GM21576 (cell line): ENCODE data around the gene ERVV-1.
"Not testable (repeated sequence)": the region's sequence is repeated elsewhere in the genome, so short reads cannot be mapped to it uniquely, and the experiment has no call there.

ENCODE experiments used
- ATAC-seq: cut with Tn5 transposase; IDR thresholded peaks from one replicate; pipeline ENCODE4 v1.9.1; 2021; ENCODE audit warnings: mild to moderate bottlenecking, moderate library complexity; ENCODE audit not compliant: unreplicated experiment

The ERVV-1 gene

DNA sequence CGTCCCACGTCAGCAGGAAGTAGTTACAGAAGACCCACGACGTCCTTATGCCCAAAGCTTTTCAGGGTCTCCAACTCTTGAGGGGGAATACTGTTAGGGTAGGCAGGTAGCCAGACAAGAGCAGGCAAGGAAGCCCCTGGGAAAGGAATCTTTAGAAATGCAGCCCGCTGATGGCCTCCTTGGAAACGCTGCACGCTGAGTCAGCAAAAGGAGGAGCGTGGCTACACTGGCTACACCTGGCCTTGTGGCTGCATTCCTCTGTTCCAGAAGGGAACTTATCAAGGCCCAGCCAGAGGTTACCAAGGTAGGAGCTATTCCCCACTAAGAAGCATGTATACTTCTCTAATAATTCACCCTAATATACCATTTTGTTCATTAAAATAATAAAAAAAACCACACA is 2.0 kb downstream of the ERVV-1 start:
- ATAC-seq, result no peak

DNA sequence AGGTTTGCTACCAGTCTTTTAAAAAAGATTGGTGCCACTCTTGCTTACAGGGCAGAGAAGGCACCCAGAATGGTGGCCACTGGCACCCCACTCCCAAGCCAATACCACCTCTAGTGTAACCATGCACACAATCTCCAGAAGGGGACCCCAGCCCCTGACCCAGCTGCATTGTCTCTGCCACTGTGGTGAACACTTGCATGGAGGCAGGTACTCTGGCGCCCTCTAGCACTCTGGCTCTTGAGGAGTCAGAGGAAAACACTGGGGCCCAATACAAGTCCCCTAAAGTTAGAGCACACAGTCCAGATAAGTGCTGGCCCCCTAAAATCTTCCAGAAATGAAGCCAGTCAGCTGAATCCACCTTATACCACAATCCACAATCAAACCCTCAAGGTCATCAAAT is 6.0 kb downstream of the ERVV-1 start:
- ATAC-seq, result no peak

DNA sequence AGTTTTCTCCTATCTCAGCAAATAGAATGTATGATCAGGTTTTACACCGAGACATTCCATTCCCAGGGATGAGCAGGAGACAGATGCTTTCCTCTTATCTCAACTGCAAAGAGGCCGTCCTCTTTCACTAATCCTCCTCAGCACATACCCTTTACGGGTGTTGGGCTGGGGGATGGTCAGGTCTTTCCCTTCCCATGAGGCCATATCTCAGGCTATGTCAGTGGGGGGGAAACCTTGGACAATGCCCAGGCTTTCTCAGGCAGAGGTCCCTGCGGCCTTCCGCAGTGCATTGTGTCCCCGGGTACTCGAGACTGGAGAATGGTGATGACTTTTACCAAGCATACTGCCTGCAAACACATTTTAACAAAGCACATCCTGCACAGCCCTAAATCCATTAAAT is 14.6 kb downstream of the ERVV-1 start:
- not testable (repeated sequence) for ATAC-seq

DNA sequence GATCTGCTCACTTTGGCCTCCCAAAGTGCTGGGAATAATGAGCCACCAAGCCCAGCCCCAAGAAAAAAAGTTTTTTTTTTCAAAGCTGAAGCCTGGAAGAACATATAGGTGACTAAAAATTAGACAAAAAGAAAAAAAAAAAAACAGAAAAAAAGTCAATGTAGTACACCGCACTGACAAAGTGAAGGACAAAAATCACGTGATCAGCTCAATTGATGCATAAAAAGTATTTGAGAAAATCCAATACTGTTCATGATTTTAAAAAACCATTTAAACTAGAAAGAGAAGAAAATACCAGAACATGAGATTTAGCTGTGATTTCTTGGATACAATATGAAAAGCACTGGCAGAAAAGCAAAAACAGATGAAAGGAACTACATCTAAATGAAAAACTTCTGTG is 20.3 kb downstream of the ERVV-1 start:
- no peak for ATAC-seq

DNA sequence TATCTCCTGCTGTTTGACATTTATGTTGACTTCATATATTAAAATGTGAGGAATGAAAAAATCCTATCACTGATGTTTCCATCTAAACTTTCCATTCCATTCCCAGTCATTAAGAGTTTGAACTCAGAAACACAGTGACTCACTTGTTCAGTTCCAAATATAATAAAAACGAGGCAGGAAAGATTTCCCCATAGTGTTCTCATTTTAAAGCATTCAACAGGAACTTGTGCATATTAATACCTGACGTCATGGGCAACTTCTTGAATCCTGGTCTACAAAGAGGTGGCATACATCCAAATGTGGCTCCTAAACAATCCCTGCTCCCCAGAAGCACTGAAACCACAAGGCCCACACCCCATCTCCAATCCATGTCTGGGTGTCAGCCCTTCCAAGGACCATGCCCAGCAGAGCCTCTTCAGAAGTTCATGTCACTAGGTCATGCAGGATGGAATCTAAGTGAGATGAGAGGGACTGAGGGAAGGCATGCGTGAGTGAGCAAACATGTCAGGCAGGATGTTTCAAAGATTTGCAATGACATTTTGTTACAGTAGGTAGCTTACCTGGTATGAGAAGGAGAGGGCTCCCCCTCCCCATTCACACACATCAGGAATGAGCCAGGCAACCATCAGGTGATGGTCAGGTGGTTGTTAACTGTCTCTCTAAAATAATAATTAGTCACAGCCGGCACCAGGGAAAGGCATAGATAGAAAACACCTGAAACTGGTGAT is 21.4 kb downstream of the ERVV-1 start:
- no peak for ATAC-seq

DNA sequence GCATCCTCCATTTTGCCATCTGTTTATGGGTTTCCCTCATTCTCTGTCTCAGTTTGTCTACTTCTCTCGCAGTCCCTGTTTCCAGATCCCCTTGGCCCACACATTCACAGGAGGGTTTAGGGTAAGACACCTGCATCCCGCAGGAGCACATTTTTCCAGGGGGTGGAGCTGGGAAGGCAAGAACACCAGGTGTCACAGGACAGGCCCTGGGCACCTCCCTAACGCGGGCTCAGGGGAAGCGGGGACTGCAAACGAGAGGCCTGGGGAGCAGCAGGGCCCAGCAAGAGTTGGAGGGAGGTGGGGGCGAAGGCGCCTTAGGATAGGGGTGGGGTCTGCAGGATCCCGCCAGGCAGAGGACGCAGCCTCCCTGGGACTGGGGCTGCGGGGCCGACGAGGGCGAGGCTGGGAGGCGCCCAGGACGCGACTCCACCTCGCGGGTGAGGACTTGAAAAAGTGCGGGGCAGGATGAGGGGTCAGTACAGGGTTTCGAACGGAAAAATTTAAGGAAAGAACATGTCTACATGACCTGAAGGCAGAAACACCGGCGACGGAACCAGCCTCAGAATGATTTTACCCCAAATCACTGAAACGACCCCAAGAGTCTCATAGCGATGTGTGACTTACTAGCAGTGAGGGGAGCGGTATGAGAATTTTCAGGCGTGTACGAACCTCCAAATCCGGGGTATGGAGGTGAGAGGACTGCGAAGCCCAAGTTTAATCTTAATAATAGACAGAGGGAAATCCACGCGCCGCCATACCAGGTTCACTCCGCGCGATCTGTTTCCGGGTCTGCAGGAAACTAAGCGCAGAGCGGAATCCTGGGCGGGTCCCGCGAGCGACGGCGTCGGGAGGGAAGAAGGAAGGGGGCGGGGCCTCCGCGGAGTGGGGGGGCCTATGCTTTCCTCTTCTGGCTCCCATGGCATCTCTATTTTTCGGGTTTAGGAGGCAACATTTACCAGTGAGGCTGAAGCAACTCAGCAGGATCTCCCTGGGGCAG is 23.7 kb downstream of the ERVV-1 start:
- ATAC-seq, result no peak

DNA sequence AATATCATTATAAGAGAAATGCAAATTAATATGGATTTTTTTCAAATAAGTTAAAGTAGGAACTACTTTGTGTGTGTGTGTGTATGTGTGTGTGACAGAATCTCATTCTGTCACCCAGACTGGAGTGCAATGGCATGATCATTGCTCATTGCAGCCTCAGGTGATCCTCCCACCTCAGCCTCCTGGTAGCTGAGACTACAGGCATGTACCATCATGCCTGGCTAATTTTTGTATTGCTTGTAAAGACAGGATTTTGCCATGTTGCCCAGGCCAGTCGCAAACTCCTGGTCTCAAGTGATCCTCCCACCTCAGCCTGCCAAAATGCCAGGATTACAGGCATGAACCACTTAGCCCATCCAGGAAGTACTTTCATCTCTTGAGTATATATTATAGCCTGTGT is 27.6 kb downstream of the ERVV-1 start:
- no peak for ATAC-seq

DNA sequence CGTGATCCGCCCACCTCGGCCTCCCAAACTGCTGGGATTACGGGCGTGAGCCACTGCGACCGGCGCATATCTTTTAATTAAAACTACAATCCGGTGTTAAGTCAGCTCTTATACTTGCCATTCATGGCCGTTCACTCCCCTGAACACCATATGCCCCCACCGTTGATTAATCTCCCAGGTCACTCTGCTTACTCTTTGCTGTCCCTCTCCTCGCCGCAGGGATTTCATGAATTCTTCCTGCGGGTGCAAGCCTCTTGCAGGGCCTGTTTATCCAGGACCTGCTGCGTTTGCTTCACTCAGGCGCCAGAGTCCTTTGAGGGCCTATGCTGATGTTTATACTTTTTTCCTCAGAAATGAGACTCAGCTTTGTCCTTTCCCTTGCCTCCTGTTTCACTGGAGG is 31.8 kb downstream of the ERVV-1 start:
- no peak for ATAC-seq

DNA sequence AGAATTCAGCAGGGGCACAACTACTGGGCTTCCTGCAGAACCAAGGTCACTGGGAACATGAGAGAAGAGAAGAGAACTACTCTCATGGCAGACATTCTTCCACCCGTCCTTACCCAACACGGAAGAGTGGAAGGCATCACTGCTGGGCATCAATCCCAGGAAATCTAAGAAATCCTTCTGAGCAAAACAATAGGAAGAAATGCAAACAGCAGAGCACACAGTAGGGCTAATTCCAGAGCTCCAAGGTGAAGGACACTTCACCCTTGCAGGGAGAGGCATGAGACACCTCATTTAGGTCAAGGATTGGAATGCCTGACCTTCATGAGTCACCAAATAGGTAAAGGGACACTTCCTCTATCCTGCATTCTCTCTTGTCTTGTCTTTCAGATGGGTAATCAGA is 33.7 kb downstream of the ERVV-1 start:
- ATAC-seq, result no peak

DNA sequence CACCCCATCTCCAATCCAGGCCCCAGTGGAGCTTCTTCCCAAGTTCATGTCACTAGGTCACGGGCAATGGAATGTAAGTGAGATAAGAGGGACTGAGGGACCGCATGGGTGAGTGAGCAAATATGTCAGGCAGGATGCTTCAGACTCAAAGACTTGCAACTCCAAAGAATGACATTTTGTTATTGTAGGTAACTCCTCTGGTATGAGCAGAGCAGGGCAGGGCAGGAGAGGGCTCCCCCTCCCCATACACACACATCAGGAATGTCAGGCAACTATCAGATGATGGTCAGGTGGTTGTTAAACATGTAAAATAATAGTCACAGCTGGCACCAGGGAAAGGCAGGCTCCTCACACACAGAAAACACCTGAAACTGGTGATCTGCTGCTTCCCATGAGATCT is 41.4 kb downstream of the ERVV-1 start:
- no peak for ATAC-seq

DNA sequence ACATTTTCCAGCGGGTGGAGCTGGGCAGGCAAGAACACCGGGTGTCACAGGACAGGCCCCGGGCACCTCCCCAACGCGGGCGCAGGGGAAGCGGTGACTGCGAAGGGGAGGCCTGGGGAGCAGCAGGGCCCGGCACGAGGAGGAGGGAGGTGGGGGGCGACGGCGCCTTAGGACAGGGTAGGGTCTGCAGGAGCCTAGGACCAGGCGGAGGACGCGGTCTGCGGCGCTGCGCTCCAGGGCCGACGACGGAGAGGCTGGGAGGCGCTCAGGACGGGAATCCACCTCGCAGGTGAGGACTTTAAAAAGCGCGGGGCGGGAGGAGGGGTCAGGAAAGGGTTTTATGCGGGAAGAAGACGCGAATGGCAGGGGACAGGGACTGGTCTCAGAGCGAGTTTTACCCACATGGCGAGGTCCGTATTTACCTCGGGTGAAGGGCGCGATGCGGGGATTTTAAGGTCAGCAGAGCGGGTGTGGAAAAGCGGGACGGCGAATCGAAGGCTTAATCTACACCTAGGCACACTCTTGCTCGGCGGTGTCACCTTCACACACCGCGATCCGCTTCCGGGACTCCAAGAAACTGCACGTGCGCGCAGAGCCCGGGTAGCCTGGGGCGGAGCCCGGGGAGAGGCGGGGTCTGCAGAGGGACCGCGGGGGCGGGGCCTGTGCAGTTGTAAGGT is 44.3 kb downstream of the ERVV-1 start:
- ATAC-seq, result no peak
